Measurements from ENCODE around the gene RCAN2.

RCAN2 gene

GRCh38 chr6:46528961-46529750, 37.9 kb upstream of the RCAN2 start:
- DNase-seq (ENCODE audit: low read depth in 1 of 2, low spot score in 1 of 2), result no peak
- H3K27ac ChIP-seq (replicated peaks), result no peak overlapping the region
- H3K4me3 ChIP-seq (replicated peaks; ENCODE audit: insufficient read depth, low read length), result no peak overlapping the region
- TF ChIP-seq GABPA (IDR thresholded peaks at IDR 0.05; ENCODE audit: low read depth), result no peak
- TF ChIP-seq, protein P1, sequence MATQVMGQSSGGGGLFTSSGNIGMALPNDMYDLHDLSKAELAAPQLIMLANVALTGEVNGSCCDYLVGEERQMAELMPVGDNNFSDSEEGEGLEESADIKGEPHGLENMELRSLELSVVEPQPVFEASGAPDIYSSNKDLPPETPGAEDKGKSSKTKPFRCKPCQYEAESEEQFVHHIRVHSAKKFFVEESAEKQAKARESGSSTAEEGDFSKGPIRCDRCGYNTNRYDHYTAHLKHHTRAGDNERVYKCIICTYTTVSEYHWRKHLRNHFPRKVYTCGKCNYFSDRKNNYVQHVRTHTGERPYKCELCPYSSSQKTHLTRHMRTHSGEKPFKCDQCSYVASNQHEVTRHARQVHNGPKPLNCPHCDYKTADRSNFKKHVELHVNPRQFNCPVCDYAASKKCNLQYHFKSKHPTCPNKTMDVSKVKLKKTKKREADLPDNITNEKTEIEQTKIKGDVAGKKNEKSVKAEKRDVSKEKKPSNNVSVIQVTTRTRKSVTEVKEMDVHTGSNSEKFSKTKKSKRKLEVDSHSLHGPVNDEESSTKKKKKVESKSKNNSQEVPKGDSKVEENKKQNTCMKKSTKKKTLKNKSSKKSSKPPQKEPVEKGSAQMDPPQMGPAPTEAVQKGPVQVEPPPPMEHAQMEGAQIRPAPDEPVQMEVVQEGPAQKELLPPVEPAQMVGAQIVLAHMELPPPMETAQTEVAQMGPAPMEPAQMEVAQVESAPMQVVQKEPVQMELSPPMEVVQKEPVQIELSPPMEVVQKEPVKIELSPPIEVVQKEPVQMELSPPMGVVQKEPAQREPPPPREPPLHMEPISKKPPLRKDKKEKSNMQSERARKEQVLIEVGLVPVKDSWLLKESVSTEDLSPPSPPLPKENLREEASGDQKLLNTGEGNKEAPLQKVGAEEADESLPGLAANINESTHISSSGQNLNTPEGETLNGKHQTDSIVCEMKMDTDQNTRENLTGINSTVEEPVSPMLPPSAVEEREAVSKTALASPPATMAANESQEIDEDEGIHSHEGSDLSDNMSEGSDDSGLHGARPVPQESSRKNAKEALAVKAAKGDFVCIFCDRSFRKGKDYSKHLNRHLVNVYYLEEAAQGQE (IDR thresholded peaks at IDR 0.05; ENCODE audit: insufficient replicate concordance, low read depth), result no peak
- TF ChIP-seq SPI1 (IDR thresholded peaks at IDR 0.05; ENCODE audit: borderline replicate concordance, low read depth), result no peak
- TF ChIP-seq, protein P2, sequence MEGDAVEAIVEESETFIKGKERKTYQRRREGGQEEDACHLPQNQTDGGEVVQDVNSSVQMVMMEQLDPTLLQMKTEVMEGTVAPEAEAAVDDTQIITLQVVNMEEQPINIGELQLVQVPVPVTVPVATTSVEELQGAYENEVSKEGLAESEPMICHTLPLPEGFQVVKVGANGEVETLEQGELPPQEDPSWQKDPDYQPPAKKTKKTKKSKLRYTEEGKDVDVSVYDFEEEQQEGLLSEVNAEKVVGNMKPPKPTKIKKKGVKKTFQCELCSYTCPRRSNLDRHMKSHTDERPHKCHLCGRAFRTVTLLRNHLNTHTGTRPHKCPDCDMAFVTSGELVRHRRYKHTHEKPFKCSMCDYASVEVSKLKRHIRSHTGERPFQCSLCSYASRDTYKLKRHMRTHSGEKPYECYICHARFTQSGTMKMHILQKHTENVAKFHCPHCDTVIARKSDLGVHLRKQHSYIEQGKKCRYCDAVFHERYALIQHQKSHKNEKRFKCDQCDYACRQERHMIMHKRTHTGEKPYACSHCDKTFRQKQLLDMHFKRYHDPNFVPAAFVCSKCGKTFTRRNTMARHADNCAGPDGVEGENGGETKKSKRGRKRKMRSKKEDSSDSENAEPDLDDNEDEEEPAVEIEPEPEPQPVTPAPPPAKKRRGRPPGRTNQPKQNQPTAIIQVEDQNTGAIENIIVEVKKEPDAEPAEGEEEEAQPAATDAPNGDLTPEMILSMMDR (IDR thresholded peaks at IDR 0.05; ENCODE audit: insufficient read depth, low read length), result no peak
- no peak for TF ChIP-seq POLR2AphosphoS5 (IDR thresholded peaks at IDR 0.05; ENCODE audit: low read depth)
- no peaks in the 10 kb centered on the region for H3K27me3 ChIP-seq (ENCODE audit: insufficient read depth, poor library complexity, severe bottlenecking)

- Histone ChIP-seq H3K4me3 (replicated peaks; ENCODE audit: insufficient read depth, low read length) (no peak overlapping the region), H3K27ac (replicated peaks) (no peak overlapping the region), H3K27me3 (ENCODE audit: insufficient read depth, poor library complexity, severe bottlenecking) (no peaks in the 10 kb centered on the region)
- TF ChIP-seq, protein P1 (IDR thresholded peaks at IDR 0.05; ENCODE audit: insufficient replicate concordance, low read depth), result no peak
- TF ChIP-seq, protein P2 (IDR thresholded peaks at IDR 0.05; ENCODE audit: insufficient read depth, low read length), result no peak
- TF ChIP-seq GABPA (IDR thresholded peaks at IDR 0.05; ENCODE audit: low read depth), result no peak
- no peak for TF ChIP-seq SPI1 (IDR thresholded peaks at IDR 0.05; ENCODE audit: borderline replicate concordance, low read depth)
- TF ChIP-seq POLR2AphosphoS5 (IDR thresholded peaks at IDR 0.05; ENCODE audit: low read depth), result no peak
- no peak for DNase-seq (ENCODE audit: low read depth in 1 of 2, low spot score in 1 of 2)
Measured at GRCh38 chr6:46526607-46527006, 35.4 kb upstream of the RCAN2 start.

DNA sequence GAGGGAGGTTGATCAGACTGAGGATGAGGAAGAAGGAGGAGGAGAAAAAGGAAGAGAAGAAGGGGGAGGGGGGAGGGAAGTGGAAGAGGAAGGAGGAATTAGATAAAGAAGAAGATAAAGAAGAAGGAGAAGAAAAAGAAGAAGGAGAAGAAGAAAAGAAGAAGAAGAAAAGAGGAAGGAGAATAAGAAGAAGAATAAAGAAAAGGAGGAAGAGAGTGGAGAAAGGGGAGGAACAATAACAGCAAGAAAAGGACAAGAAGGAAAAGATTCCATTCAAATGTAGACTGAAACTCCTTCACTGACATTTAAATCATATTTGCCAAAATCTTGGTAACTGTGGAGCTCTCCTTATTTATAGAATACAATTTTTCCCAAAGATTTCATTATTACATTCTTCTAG, 34.3 kb upstream of the RCAN2 start:
- Histone ChIP-seq H3K27me3 (ENCODE audit: insufficient read depth, poor library complexity, severe bottlenecking) (no peaks in the 10 kb centered on the region), H3K27ac (replicated peaks) (no peak overlapping the region)
- no peak for DNase-seq (ENCODE audit: low read depth in 1 of 2, low spot score in 1 of 2)

More for the DNA sequence above, 34.3 kb upstream of the RCAN2 start:
- H3K4me3 ChIP-seq (replicated peaks; ENCODE audit: insufficient read depth, low read length), result no peak overlapping the region
- TF ChIP-seq GABPA (IDR thresholded peaks at IDR 0.05; ENCODE audit: low read depth) (no peak), POLR2AphosphoS5 (IDR thresholded peaks at IDR 0.05; ENCODE audit: low read depth) (no peak), SPI1 (IDR thresholded peaks at IDR 0.05; ENCODE audit: borderline replicate concordance, low read depth) (no peak)
- TF ChIP-seq, protein P1 (IDR thresholded peaks at IDR 0.05; ENCODE audit: insufficient replicate concordance, low read depth), result no peak
- TF ChIP-seq, protein P2 (IDR thresholded peaks at IDR 0.05; ENCODE audit: insufficient read depth, low read length), result no peak

All from HL-60 (cell line).